ENCODE data around the gene DNAJC13. TPM values are rescaled to one million over a fixed set of nuclear protein-coding genes. Genes with fewer than 3 reads are reported as not detected.

Gene DNAJC13
- total and polyA plus RNA-seq, 11 donors: 6.6 to 45.1 (median 29.8) TPM

DNA sequence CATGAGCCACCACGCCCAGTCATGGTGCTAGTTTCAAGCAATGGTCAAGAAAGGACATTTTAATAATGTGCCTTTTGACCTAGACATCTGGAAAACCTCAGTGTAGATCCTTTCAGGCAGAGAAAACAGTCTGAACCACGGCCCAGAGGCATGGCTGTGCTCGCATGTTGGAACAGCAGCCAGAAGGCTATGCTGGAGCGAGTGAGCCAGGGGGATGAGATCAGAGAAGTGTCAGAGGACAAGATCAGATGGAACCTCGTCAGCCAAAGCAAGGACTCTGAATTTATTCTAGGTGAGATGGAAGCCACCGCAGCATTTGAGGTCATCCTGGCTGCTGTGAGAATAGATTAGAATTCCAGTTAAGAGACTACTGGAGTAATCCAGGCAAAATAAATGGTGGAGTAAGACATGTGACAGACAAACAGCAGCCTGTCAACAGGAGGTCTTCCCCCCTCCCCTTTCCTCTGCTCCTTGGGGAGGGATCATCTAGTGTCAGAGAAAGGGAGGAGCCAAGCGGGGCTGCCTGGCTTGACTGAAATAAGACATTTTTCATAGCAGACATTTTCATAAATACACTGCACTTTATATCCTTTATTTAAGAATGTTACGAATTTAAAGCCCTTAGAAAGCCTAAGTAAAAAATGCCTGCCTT lies 139.3 kb downstream of the DNAJC13 start:
- H3K27me3 ChIP-seq: no peaks in the 10 kb centered on the region
- DNase-seq (peak; percentile 62 to 79 (median 69)), ATAC-seq (peak; percentile 77 to 90 (median 82))
- intact Hi-C loops (cut with DNase I): no loop called here
- H3K27ac ChIP-seq: peak overlapping the region in 9 of 12 donors; percentile 3 to 68 (median 51)
- 57 to 70% (median 61%) methylated on average over 8 of the region's 8 CpGs for whole genome bisulfite sequencing, 4 donors
- H3K4me3 ChIP-seq: no peak overlapping the region
- TF ChIP-seq, protein P1, sequence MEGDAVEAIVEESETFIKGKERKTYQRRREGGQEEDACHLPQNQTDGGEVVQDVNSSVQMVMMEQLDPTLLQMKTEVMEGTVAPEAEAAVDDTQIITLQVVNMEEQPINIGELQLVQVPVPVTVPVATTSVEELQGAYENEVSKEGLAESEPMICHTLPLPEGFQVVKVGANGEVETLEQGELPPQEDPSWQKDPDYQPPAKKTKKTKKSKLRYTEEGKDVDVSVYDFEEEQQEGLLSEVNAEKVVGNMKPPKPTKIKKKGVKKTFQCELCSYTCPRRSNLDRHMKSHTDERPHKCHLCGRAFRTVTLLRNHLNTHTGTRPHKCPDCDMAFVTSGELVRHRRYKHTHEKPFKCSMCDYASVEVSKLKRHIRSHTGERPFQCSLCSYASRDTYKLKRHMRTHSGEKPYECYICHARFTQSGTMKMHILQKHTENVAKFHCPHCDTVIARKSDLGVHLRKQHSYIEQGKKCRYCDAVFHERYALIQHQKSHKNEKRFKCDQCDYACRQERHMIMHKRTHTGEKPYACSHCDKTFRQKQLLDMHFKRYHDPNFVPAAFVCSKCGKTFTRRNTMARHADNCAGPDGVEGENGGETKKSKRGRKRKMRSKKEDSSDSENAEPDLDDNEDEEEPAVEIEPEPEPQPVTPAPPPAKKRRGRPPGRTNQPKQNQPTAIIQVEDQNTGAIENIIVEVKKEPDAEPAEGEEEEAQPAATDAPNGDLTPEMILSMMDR (IDR thresholded peaks at IDR 0.05): no peak
- no peak for TF ChIP-seq POLR2A (IDR thresholded peaks at IDR 0.05)
- H3K9me3 ChIP-seq: no peaks in the 10 kb centered on the region
- peaks cover 0 to 38% (median 23%) of the 10 kb centered on the region in 9 donors for H3K36me3 ChIP-seq
- peaks cover 0 to 42% (median 13%) of the 10 kb centered on the region in 12 donors for H3K4me1 ChIP-seq

DNA sequence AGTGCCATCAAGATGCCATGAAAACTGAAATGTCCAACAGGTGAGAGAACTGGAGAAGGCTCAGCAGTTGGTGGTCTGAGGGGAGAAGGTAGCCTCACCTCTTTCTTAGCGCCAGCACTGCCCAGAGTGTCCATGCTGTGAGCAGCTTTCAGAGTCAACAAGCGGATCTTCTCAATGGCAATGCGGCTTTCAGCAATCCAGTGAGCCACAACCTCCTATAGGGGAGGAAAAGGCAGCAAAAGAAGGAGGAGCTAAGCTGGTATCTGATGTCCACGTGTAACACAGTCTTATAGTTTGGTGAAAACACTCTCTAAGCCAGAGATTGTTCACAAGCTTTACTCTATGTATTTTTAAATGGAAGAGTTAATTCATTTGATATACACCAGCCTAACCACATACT lies 143.7 kb downstream of the DNAJC13 start:
- peaks cover 0 to 17% (median 6%) of the 10 kb centered on the region in 12 donors for H3K4me1 ChIP-seq
- no peak for DNase-seq
- TF ChIP-seq, protein P1 (IDR thresholded peaks at IDR 0.05): no peak
- no peak for TF ChIP-seq POLR2A (IDR thresholded peaks at IDR 0.05)
- H3K4me3 ChIP-seq: no peak overlapping the region
- H3K27ac ChIP-seq: no peak overlapping the region
- H3K9me3 ChIP-seq: no peaks in the 10 kb centered on the region
- peaks cover 0 to 45% (median 23%) of the 10 kb centered on the region in 9 donors for H3K36me3 ChIP-seq
- ATAC-seq: no peak
- WGBS, 4 donors: 84 to 88% (median 86%) methylated on average over 4 of the region's 4 CpGs
- intact Hi-C loops (cut with DNase I): no loop called here
- H3K27me3 ChIP-seq: no peaks in the 10 kb centered on the region

DNA sequence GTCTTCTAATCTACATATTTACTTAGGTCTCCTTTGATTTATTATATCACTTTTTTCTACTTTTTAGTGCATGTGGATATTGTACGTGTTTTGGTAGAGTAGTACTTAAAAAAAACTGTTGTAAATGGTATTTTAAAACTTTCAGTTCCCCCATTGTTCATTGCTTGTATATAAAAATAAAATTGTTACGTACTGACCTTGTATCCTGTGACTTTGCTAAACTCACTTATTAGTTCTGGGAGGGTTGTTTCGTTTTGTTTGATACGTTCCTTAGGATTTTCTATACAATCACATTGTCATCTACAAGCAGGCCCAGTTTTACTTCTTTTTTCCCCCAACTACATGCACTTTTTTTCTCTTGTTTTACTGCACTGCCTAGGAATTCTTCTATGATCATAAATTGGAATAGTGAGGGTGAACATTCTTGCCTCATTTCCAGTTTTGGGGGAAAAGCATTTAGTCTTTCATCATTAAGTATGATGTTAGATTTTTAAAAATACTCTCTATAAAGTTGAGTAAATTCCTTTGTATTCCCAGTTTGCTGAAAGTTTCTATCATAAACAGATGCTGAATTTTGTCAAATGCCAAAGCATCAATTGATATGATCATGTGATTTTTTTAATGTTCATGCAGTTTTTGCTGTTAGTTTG lies 146.2 kb downstream of the DNAJC13 start:
- TF ChIP-seq, protein P1 (IDR thresholded peaks at IDR 0.05): no peak
- TF ChIP-seq POLR2A (IDR thresholded peaks at IDR 0.05): no peak
- no peak for ATAC-seq
- H3K9me3 ChIP-seq: no peaks in the 10 kb centered on the region
- H3K27ac ChIP-seq: peak overlapping the region in 1 of 12 donors; percentile 5
- WGBS, 4 donors: 86 to 91% (median 90%) methylated on average over 4 of the region's 4 CpGs
- no peaks in the 10 kb centered on the region for H3K27me3 ChIP-seq
- peaks cover 0 to 39% (median 17%) of the 10 kb centered on the region in 9 donors for H3K36me3 ChIP-seq
- H3K4me1 ChIP-seq: peaks cover 0 to 4% (median 0%) of the 10 kb centered on the region in 12 donors
- intact Hi-C loops (cut with DNase I): no loop called here
- no peak overlapping the region for H3K4me3 ChIP-seq
- no peak for DNase-seq

DNA sequence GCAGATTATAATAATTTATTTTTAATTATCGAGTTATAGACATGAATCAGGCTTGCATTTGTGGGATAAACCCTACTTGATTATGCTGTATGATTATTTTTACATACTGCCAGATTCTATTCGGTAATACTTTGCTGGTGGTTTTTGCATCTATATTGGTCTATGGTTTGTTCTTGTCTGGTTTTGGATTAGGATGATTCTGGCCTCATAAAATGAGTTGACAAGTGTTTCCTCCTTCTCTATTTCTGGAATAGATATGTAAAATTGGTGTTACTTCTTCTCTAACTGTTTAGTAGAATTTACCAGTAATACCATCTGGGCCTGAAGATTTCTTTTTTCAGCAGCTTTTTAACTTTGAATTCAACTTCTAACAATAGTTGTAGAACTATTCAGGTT lies 146.8 kb downstream of the DNAJC13 start:
- Histone ChIP-seq H3K4me3 (no peak overlapping the region), H3K27me3 (no peaks in the 10 kb centered on the region), H3K9me3 (no peaks in the 10 kb centered on the region), H3K4me1 (peaks cover 0 to 8% (median 0%) of the 10 kb centered on the region in 12 donors), H3K36me3 (peaks cover 0 to 34% (median 12%) of the 10 kb centered on the region in 9 donors), H3K27ac (peak overlapping the region in 1 of 12 donors; percentile 4)
- intact Hi-C loops (cut with DNase I): no loop called here
- no peak for ATAC-seq
- TF ChIP-seq, protein P1 (IDR thresholded peaks at IDR 0.05): no peak
- no peak for TF ChIP-seq POLR2A (IDR thresholded peaks at IDR 0.05)
- WGBS, 4 donors: 78 to 92% (median 85%) methylated on average over 2 of the region's 2 CpGs
- DNase-seq: no peak
